ENCODE data around the gene ARSB.

The ARSB gene

GRCh38 chr5:78744951-78745534, 240.1 kb downstream of the ARSB start:
- peaks cover 2% of the 10 kb centered on the region for H3K9me3 ChIP-seq (ENCODE audit: severe bottlenecking)
- no peak overlapping the region for H3K27ac ChIP-seq (ENCODE audit: poor library complexity, severe bottlenecking)
- no peaks in the 10 kb centered on the region for H3K27me3 ChIP-seq (ENCODE audit: insufficient read depth, poor library complexity, severe bottlenecking)
- H3K4me1 ChIP-seq (ENCODE audit: insufficient read depth, poor library complexity, severe bottlenecking), result no peaks in the 10 kb centered on the region
- TF ChIP-seq CTCF (IDR thresholded peaks at IDR 0.05; ENCODE audit: poor library complexity, severe bottlenecking), result no peak
- ATAC-seq (ENCODE audit: low read depth) (no peak), DNase-seq (ENCODE audit: low spot score) (no peak)
- H3K4me3 ChIP-seq (ENCODE audit: severe bottlenecking), result no peak overlapping the region
- no peaks in the 10 kb centered on the region for H3K36me3 ChIP-seq (ENCODE audit: low read depth)

- H3K27ac ChIP-seq (ENCODE audit: poor library complexity, severe bottlenecking), result no peak overlapping the region
- DNase-seq (ENCODE audit: low spot score), result no peak
- no peak overlapping the region for H3K4me3 ChIP-seq (ENCODE audit: severe bottlenecking)
- no peaks in the 10 kb centered on the region for H3K36me3 ChIP-seq (ENCODE audit: low read depth)
- no peak for TF ChIP-seq CTCF (IDR thresholded peaks at IDR 0.05; ENCODE audit: poor library complexity, severe bottlenecking)
- ATAC-seq (ENCODE audit: low read depth), result no peak
- no peaks in the 10 kb centered on the region for H3K27me3 ChIP-seq (ENCODE audit: insufficient read depth, poor library complexity, severe bottlenecking)
- H3K4me1 ChIP-seq (ENCODE audit: insufficient read depth, poor library complexity, severe bottlenecking), result no peaks in the 10 kb centered on the region
- H3K9me3 ChIP-seq (ENCODE audit: severe bottlenecking), result peaks cover 2% of the 10 kb centered on the region
These were observed 244.1 kb downstream of the ARSB start for GRCh38 chr5:78741019-78741418.

GRCh38 chr5:78738693-78739300, 246.3 kb downstream of the ARSB start:
- Histone ChIP-seq H3K36me3 (ENCODE audit: low read depth) (no peaks in the 10 kb centered on the region), H3K4me1 (ENCODE audit: insufficient read depth, poor library complexity, severe bottlenecking) (no peaks in the 10 kb centered on the region), H3K9me3 (ENCODE audit: severe bottlenecking) (no peaks in the 10 kb centered on the region), H3K4me3 (ENCODE audit: severe bottlenecking) (no peak overlapping the region), H3K27me3 (ENCODE audit: insufficient read depth, poor library complexity, severe bottlenecking) (no peaks in the 10 kb centered on the region), H3K27ac (ENCODE audit: poor library complexity, severe bottlenecking) (no peak overlapping the region)
- TF ChIP-seq CTCF (IDR thresholded peaks at IDR 0.05; ENCODE audit: poor library complexity, severe bottlenecking), result no peak
- DNase-seq (ENCODE audit: low spot score) (no peak), ATAC-seq (ENCODE audit: low read depth) (no peak)

- no peaks in the 10 kb centered on the region for H3K27me3 ChIP-seq (ENCODE audit: insufficient read depth, poor library complexity, severe bottlenecking)
- no peaks in the 10 kb centered on the region for H3K9me3 ChIP-seq (ENCODE audit: severe bottlenecking)
- ATAC-seq (ENCODE audit: low read depth) (no peak), DNase-seq (ENCODE audit: low spot score) (no peak)
- no peak overlapping the region for H3K4me3 ChIP-seq (ENCODE audit: severe bottlenecking)
- TF ChIP-seq CTCF (IDR thresholded peaks at IDR 0.05; ENCODE audit: poor library complexity, severe bottlenecking), result no peak
- H3K4me1 ChIP-seq (ENCODE audit: insufficient read depth, poor library complexity, severe bottlenecking), result no peaks in the 10 kb centered on the region
- no peaks in the 10 kb centered on the region for H3K36me3 ChIP-seq (ENCODE audit: low read depth)
- H3K27ac ChIP-seq (ENCODE audit: poor library complexity, severe bottlenecking), result no peak overlapping the region
These were observed 247.0 kb downstream of the ARSB start for GRCh38 chr5:78738104-78738503.

- no peaks in the 10 kb centered on the region for H3K27me3 ChIP-seq (ENCODE audit: insufficient read depth, poor library complexity, severe bottlenecking)
- H3K9me3 ChIP-seq (ENCODE audit: severe bottlenecking), result no peaks in the 10 kb centered on the region
- no peak overlapping the region for H3K27ac ChIP-seq (ENCODE audit: poor library complexity, severe bottlenecking)
- H3K4me3 ChIP-seq (ENCODE audit: severe bottlenecking), result no peak overlapping the region
- DNase-seq (ENCODE audit: low spot score), result no peak
- H3K36me3 ChIP-seq (ENCODE audit: low read depth), result no peaks in the 10 kb centered on the region
- no peak for TF ChIP-seq CTCF (IDR thresholded peaks at IDR 0.05; ENCODE audit: poor library complexity, severe bottlenecking)
- no peaks in the 10 kb centered on the region for H3K4me1 ChIP-seq (ENCODE audit: insufficient read depth, poor library complexity, severe bottlenecking)
- ATAC-seq (ENCODE audit: low read depth), result no peak
These were observed 249.2 kb downstream of the ARSB start for GRCh38 chr5:78735834-78736463.

Measured in RWPE2 (cell line).